K562 (cell line): ENCODE results near the gene LRRC75A. TPM values are rescaled to one million over a fixed set of nuclear protein-coding genes. Genes with fewer than 3 reads are reported as not detected.

Experiments used
- ATAC-seq: fragments of 200-7000 bp; cut with Tn5 transposase; 3 replicates; pipeline ENCODE4 v1.9.1; 2020; ENCODE audit warnings: moderate library complexity
- BruUV-seq: library from RNA; stranded (reverse); fragments of 400-500 nt; replicated peaks from 2 replicates; lab custom pipeline; 2021; lab: Mats Ljungman, UMichigan
- CTCF ChIA-PET: fragments of 300-600 bp; formaldehyde crosslinking; extraction: SDS; loops from one replicate; lab custom pipeline; 2021; ENCODE audit warnings: low intra/inter-chr PET ratio; lab: Yijun Ruan, JAX
- POLR2A ChIA-PET: fragments of 300-600, 350-650 bp; sonication (Branson Sonifier 250); formaldehyde crosslinking; extraction: SDS; loops from one replicate; lab custom pipeline; 2021; ENCODE audit warnings: antibody characterized with exemption, inconsistent platforms; lab: Yijun Ruan, JAX
- DNase-seq, 4 experiments: peaks; one replicate each; pipeline versions ENCODE4 v3.0.0 to v3.0.0-alpha.2; 2011 to 2018; ENCODE audit warnings: low spot score in 3 of 4, mixed read lengths in 3 of 4; ENCODE audit errors: extremely low read depth in 1 of 4
- FAIRE-seq: peaks from 2 replicates; lab custom pipeline; 2011; peaks lifted over from hg19 to GRCh38; lab: Jason Lieb, UNC
- H2AFZ ChIP-seq: 2 replicates; pipeline ENCODE4 v1.6.0; 2011; ENCODE audit warnings: low read depth, low read length, control low read depth, inconsistent platforms
- H3K27ac ChIP-seq: fragments of 200-600 bp; 3 replicates; pipeline ENCODE4 v1.8.0; 2011; ENCODE audit warnings: low read depth, mild to moderate bottlenecking, control low read depth, inconsistent platforms, low read length, moderate library complexity, mixed read lengths; ENCODE audit errors: extremely low read depth
- H3K27me3 ChIP-seq, 2 experiments: fragments of 300-600 bp in 1 of 2; 2 replicates in 1 of 2; 3 replicates in 1 of 2; pipeline versions ENCODE4 v1.6.0 to v1.8.0; 2011; ENCODE audit warnings: inconsistent platforms in 2 of 2, low read length in 2 of 2, mild to moderate bottlenecking in 1 of 2, mixed read lengths in 1 of 2, moderate library complexity in 1 of 2; ENCODE audit not compliant: control insufficient read depth in 2 of 2, insufficient read depth in 2 of 2
- H3K36me3 ChIP-seq: fragments of 300-600 bp; 3 replicates; pipeline ENCODE4 v1.8.0; 2011; ENCODE audit warnings: mild to moderate bottlenecking, low read length, inconsistent platforms; ENCODE audit not compliant: control insufficient read depth, insufficient read depth
- H3K4me1 ChIP-seq, 2 experiments: fragments of 200-600 bp in 1 of 2; replicated peaks in 1 of 2; 2 replicates in 1 of 2; 3 replicates in 1 of 2; pipeline versions ENCODE4 v1.5.1 to v1.8.0; 2011; ENCODE audit warnings: inconsistent platforms in 2 of 2, low read length in 2 of 2, mild to moderate bottlenecking in 1 of 2, mixed read lengths in 1 of 2, moderate library complexity in 1 of 2; ENCODE audit not compliant: control insufficient read depth in 2 of 2, insufficient read depth in 2 of 2
- H3K4me2 ChIP-seq: 2 replicates; pipeline ENCODE4 v1.6.1; 2011; ENCODE audit warnings: low read length, control low read depth, inconsistent platforms, mixed read lengths; ENCODE audit not compliant: insufficient read depth
- H3K4me3 ChIP-seq: fragments of 200-600 bp; sonication (generic), shearing (Covaris generic); 2 replicates; pipeline ENCODE4 v1.5.1; 2016; ENCODE audit warnings: control low read depth, inconsistent platforms
- H3K79me2 ChIP-seq: fragments of 200-600 bp; 3 replicates; pipeline ENCODE4 v1.8.0; 2011; ENCODE audit warnings: low read length, inconsistent platforms; ENCODE audit not compliant: control insufficient read depth, insufficient read depth
- H3K9ac ChIP-seq, 2 experiments: 2 replicates each; pipeline versions ENCODE4 v1.6.0 to v1.6.1; 2011; ENCODE audit warnings: low read depth in 2 of 2, low read length in 2 of 2, control low read depth in 1 of 2, inconsistent platforms in 1 of 2, mild to moderate bottlenecking in 1 of 2, mixed read lengths in 1 of 2; ENCODE audit not compliant: insufficient read depth in 1 of 2
- H3K9me1 ChIP-seq: one replicate; pipeline ENCODE4 v1.6.0; 2011; ENCODE audit warnings: inconsistent platforms, mild to moderate bottlenecking, low read length, moderate library complexity; ENCODE audit not compliant: control insufficient read depth, insufficient read depth
- H3K9me3 ChIP-seq: replicated peaks from 2 replicates; pipeline ENCODE4 v1.5.1; 2011; ENCODE audit warnings: low read depth, low read length, inconsistent platforms; ENCODE audit not compliant: control insufficient read depth, insufficient read depth
- H4K20me1 ChIP-seq: replicated peaks from 2 replicates; pipeline ENCODE4 v1.6.1; 2011; ENCODE audit warnings: low read length, inconsistent platforms, mixed read lengths; ENCODE audit not compliant: control insufficient read depth, insufficient read depth
- CBX8 ChIP-seq: fragments of 200-600 bp; sonication (generic); IDR thresholded peaks from 2 replicates; pipeline ENCODE4 v1.6.1; 2012; ENCODE audit warnings: borderline replicate concordance, mixed run types, low read depth, mild to moderate bottlenecking, moderate library complexity, mixed read lengths, low read length, control low read depth, inconsistent platforms; ENCODE audit not compliant: poor library complexity, severe bottlenecking; ENCODE audit errors: extremely low read depth
- DPF2 ChIP-seq: fragments of 450-650 bp; IDR thresholded peaks from 2 replicates; pipeline ENCODE4 v1.6.1; 2016
- GTF2E2 ChIP-seq: fragments of 200-800 bp; sonication (Bioruptor generic); IDR thresholded peaks from 2 replicates; pipeline ENCODE4 v1.6.1; 2016; ENCODE audit warnings: missing genetic modification characterization, missing compliant biosample characterization
- HDAC6 ChIP-seq: IDR thresholded peaks from 2 replicates; pipeline ENCODE4 v1.6.1; 2012; ENCODE audit warnings: low read depth, mild to moderate bottlenecking, control low read depth, inconsistent platforms, low read length, moderate library complexity
- KDM1A ChIP-seq, 2 experiments: fragments of 450-650 bp; IDR thresholded peaks; 2 replicates each; pipeline ENCODE4 v1.6.1; 2016; ENCODE audit warnings: mild to moderate bottlenecking in 2 of 2
- POLR2H ChIP-seq: IDR thresholded peaks from 2 replicates; pipeline ENCODE4 v1.6.1; 2016; ENCODE audit warnings: missing genetic modification characterization, low read depth, mild to moderate bottlenecking, control low read depth, missing compliant biosample characterization, moderate library complexity
- RB1 ChIP-seq: fragments of 450-650 bp; IDR thresholded peaks from 2 replicates; pipeline ENCODE4 v1.6.1; 2017; ENCODE audit warnings: low read depth, mild to moderate bottlenecking
- TCFL5 ChIP-seq: fragments of 250-450 bp; sonication (Bioruptor Pico); conservative IDR thresholded peaks from 2 replicates; pipeline ENCODE4 v1.6.1; 2021; ENCODE audit warnings: mild to moderate bottlenecking, moderate library complexity, matching md5 sums
- U2AF2 ChIP-seq: fragments of 200-400 bp; formaldehyde crosslinking; optimal IDR thresholded peaks from 2 replicates; pipeline ENCODE3; 2017; ENCODE audit warnings: low read depth, mild to moderate bottlenecking, low read length
- ZBED1 ChIP-seq: IDR thresholded peaks from 2 replicates; pipeline ENCODE4 v1.6.1; 2014
- ZBTB7A ChIP-seq: IDR thresholded peaks from 2 replicates; pipeline ENCODE4 v1.6.1; 2011; ENCODE audit warnings: low read depth, mild to moderate bottlenecking, low read length, moderate library complexity, borderline replicate concordance; ENCODE audit not compliant: control insufficient read depth
- ZNF174 ChIP-seq: fragments of 250-450 bp; sonication (Bioruptor Pico); IDR thresholded peaks from 2 replicates; pipeline ENCODE4 v1.4.0; 2020; ENCODE audit warnings: mild to moderate bottlenecking
- WGBS: fragments of 100-300 bp; shearing (Covaris generic); methylation state at CpG from one replicate; pipeline ENCODE4 v1.1.6; 2016; ENCODE audit warnings: low coverage, mixed read lengths; ENCODE audit not compliant: insufficient coverage; ENCODE audit errors: missing lambda C conversion rate; 5-methylcytosine and 5-hydroxymethylcytosine counted together
- in situ Hi-C: fragments of 300-500 bp; cut with MboI; formaldehyde crosslinking; loops from 4 replicates; pipeline ENCODE4 v1.15.0; 2018; ENCODE audit warnings: inconsistent platforms, mixed read lengths
- intact Hi-C: fragments of 100-400 bp; cut with micrococcal nuclease; formaldehyde crosslinking; loops from 2 replicates; pipeline ENCODE4 v1.14.2; 2022
- polyA plus RNA-seq, 8 experiments: library from polyadenylated mRNA; depleted of rRNA in 4 of 8; stranded (reverse) in 5 of 8; unstranded in 3 of 8; fragments of >200 nt; fragmentation: Nextera tagmentation in 2 of 8; fragmentation: Illumina TruSeq in 1 of 8; extraction: Ambion mirVana in 2 of 8; extraction: Trizol in 1 of 8; gene quantifications; 2 replicates each; pipeline versions ENCODE4 v1.2.1 to v1.2.3, GENCODE V29; 2011 to 2014; ENCODE audit warnings: inconsistent platforms in 1 of 8, missing spikeins in 1 of 8
- total RNA-seq, 7 experiments: library from RNA; depleted of rRNA in 6 of 7; stranded (reverse); fragments of >200 nt in 6 of 7; fragmentation: Illumina TruSeq in 2 of 7; extraction: Trizol in 2 of 7; gene quantifications; 2 replicates each; pipeline versions ENCODE4 v1.2.1 to v1.2.3, GENCODE V29; 2011 to 2021; ENCODE audit warnings: low replicate concordance in 1 of 7
- TF ChIP-seq, protein P1 (sequence below): fragments of 250-450 bp; sonication (Bioruptor Pico); IDR thresholded peaks from 2 replicates; pipeline ENCODE4 v1.8.0; 2022; ENCODE audit warnings: moderate library complexity, mild to moderate bottlenecking, inconsistent platforms
- TF ChIP-seq, protein P2 (sequence below): fragments of 450-650 bp; IDR thresholded peaks from 2 replicates; pipeline ENCODE4 v1.7.1; 2018; ENCODE audit warnings: mild to moderate bottlenecking, low read depth; ENCODE audit not compliant: partially characterized antibody

LRRC75A gene
- total and polyA plus RNA-seq, 9 of the 15 experiments (the other 6 are each of a cell fraction or from before 2014, with no cell fraction given): 0.04 to 0.34 (median 0.08) TPM; not detected in 5

DNA sequence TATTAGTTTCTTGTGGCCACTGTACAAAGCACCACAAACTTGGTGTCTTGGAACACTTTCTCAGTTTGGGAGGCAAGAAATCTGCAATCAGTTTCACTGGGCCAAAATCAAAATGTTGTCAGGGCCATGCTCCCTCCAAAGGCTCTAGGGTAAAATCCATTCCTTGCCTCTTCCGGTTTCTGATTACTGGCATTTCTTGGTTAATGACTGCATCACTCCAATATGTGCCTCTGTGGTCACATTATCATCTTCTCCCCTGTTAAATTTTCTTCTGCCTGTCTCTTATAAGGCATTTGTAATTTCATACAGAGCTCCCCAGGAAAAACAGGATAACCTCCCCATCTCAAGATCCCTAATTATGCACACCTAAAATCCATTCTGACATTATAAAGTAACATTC lies 42.2 kb upstream of the LRRC75A start:
- Histone ChIP-seq H3K4me2 (no peak overlapping the region), H3K9me3 (no peaks in the 10 kb centered on the region), H3K36me3 (no peaks in the 10 kb centered on the region)
- 17% methylated on average over 1 of the region's 1 CpG for WGBS
- no peak for DNase-seq
- intact Hi-C loops: no loop called here
- no peak for TF ChIP-seq POLR2H (tag)
- TF ChIP-seq DPF2: no peak
- TF ChIP-seq CBX8: no peak
- TF ChIP-seq ZNF174 (CRISPR knock-in tag): no peak
- TF ChIP-seq KDM1A (IDR thresholded peaks at IDR 0.05): no peak
- TF ChIP-seq, all 486 proteins: peak for 0
- in situ Hi-C loops: no loop called here
- H3K79me2 ChIP-seq: no peaks in the 10 kb centered on the region
- H3K27ac ChIP-seq: no peak overlapping the region
- no TSS peak for BruUV-seq
- H4K20me1 ChIP-seq: no peaks in the 10 kb centered on the region
- H3K27me3 ChIP-seq: peaks cover 4 to 5% of the 10 kb centered on the region in 2 experiments; a peak in 4 of 5 replicates
- no peaks in the 10 kb centered on the region for H3K9me1 ChIP-seq
- peaks cover 0 to 10% of the 10 kb centered on the region in 2 experiments; a peak in 2 of 5 replicates for H3K4me1 ChIP-seq
- CTCF ChIA-PET: no interaction called here
- H3K9ac ChIP-seq: no peak overlapping the region
- no peak overlapping the region for H3K4me3 ChIP-seq
- FAIRE-seq (no peak), ATAC-seq (no peak)
- POLR2A ChIA-PET: no interaction called here
- no peak overlapping the region for H2AFZ ChIP-seq

DNA sequence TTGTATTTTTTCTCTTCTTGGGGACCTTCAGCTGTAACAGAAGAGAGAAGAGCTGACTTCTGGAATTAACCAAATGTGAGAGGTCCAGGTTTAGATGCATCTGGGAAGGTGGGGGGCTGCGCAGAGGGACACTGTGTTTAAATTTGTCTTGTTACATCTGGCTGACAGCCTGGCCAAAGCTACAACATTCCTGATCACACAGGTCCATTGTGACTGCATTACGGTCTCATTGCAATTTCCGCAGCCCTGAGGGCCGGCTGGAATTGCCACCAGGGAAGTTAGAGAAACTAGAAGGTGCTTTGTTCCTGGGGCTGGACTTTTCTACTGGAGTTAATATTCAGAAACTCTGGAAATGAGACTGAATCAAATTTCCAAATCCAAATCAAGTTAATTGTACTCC lies 37.9 kb upstream of the LRRC75A start:
- ATAC-seq (no peak), DNase-seq (no peak), FAIRE-seq (no peak)
- Histone ChIP-seq H3K9ac (no peak overlapping the region), H2AFZ (no peak overlapping the region), H4K20me1 (no peaks in the 10 kb centered on the region), H3K79me2 (no peaks in the 10 kb centered on the region), H3K4me1 (no peaks in the 10 kb centered on the region), H3K36me3 (no peaks in the 10 kb centered on the region), H3K9me3 (no peaks in the 10 kb centered on the region), H3K4me3 (no peak overlapping the region), H3K27me3 (peaks cover 18 to 22% of the 10 kb centered on the region in 2 experiments; a peak in 4 of 5 replicates), H3K4me2 (no peak overlapping the region), H3K9me1 (no peaks in the 10 kb centered on the region), H3K27ac (no peak overlapping the region)
- POLR2A ChIA-PET: no interaction called here
- in situ Hi-C loops (loop anchor here (5.0 kb wide), 1 partner anchor 78 kb away; no protein-coding TSS in a partner anchor), intact Hi-C loops (loop anchor here (10.0 kb wide), 1 partner anchor 245 kb away; no protein-coding TSS in a partner anchor)
- no TSS peak for BruUV-seq
- 0% methylated on average over 4 of the region's 4 CpGs for WGBS
- CTCF ChIA-PET: no interaction called here
- no peak for TF ChIP-seq RB1
- TF ChIP-seq, protein P1, sequence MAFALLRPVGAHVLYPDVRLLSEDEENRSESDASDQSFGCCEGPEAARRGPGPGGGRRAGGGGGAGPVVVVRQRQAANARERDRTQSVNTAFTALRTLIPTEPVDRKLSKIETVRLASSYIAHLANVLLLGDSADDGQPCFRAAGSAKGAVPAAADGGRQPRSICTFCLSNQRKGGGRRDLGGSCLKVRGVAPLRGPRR (CRISPR knock-in tag): no peak
- no peak for TF ChIP-seq GTF2E2 (tag)
- TF ChIP-seq U2AF2: no peak
- no peak for TF ChIP-seq TCFL5
- TF ChIP-seq, protein P2, sequence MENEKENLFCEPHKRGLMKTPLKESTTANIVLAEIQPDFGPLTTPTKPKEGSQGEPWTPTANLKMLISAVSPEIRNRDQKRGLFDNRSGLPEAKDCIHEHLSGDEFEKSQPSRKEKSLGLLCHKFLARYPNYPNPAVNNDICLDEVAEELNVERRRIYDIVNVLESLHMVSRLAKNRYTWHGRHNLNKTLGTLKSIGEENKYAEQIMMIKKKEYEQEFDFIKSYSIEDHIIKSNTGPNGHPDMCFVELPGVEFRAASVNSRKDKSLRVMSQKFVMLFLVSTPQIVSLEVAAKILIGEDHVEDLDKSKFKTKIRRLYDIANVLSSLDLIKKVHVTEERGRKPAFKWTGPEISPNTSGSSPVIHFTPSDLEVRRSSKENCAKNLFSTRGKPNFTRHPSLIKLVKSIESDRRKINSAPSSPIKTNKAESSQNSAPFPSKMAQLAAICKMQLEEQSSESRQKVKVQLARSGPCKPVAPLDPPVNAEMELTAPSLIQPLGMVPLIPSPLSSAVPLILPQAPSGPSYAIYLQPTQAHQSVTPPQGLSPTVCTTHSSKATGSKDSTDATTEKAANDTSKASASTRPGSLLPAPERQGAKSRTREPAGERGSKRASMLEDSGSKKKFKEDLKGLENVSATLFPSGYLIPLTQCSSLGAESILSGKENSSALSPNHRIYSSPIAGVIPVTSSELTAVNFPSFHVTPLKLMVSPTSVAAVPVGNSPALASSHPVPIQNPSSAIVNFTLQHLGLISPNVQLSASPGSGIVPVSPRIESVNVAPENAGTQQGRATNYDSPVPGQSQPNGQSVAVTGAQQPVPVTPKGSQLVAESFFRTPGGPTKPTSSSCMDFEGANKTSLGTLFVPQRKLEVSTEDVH: no peak
- no peak for TF ChIP-seq HDAC6
- TF ChIP-seq ZBED1: no peak
- TF ChIP-seq ZBTB7A: no peak
